ENCODE data around the gene EYS. TPM values are rescaled to one million over a fixed set of nuclear protein-coding genes. Genes with fewer than 3 reads are reported as not detected.
"Not testable (repeated sequence)": the region's sequence is repeated elsewhere in the genome, so short reads cannot be mapped to it uniquely, and the experiment has no call there.

The EYS gene
- total and polyA plus RNA-seq, 8 donors = 0.55 to 0.58 TPM; not detected in 6

GRCh38 chr6:64467656-64468055 lies 1239.4 kb downstream of the EYS start:
- Histone ChIP-seq H3K4me1 (no peaks in the 10 kb centered on the region), H3K27ac (no peak overlapping the region), H3K4me3 (no peak overlapping the region), H3K27me3 (no peaks in the 10 kb centered on the region), H3K9me3 (peaks cover 0 to 11% (median 2%) of the 10 kb centered on the region in 4 donors), H3K36me3 (no peaks in the 10 kb centered on the region)
- TF ChIP-seq CTCF (IDR thresholded peaks at IDR 0.05) (no peak), POLR2AphosphoS5 (IDR thresholded peaks at IDR 0.05) (no peak), POLR2A (IDR thresholded peaks at IDR 0.05) (no peak), EP300 (IDR thresholded peaks at IDR 0.05) (no peak)
- WGBS, 5 donors = 89 to 100% (median 100%) methylated on average over 1 of the region's 1 CpG
- DNase-seq = no peak
- intact Hi-C loops (cut with DNase I; ENCODE audit: low total_unique reads) = no loop called here

- WGBS, 5 donors = 19 to 70% (median 54%) methylated on average over 1 of the region's 1 CpG
- intact Hi-C loops (cut with DNase I; ENCODE audit: low total_unique reads) = no loop called here
- H3K9me3 ChIP-seq = no peaks in the 10 kb centered on the region
Observed at GRCh38 chr6:64459411-64459944, 1247.5 kb downstream of the EYS start.

GRCh38 chr6:64448101-64448500 lies 1258.9 kb downstream of the EYS start:
- H3K27me3 ChIP-seq; H3K9me3 ChIP-seq; H3K36me3 ChIP-seq; DNase-seq; H3K4me3 ChIP-seq; H3K27ac ChIP-seq; H3K4me1 ChIP-seq; intact Hi-C loops (cut with DNase I; ENCODE audit: low total_unique reads): not testable (repeated sequence)
- WGBS, 5 donors = 86 to 92% (median 90%) methylated on average over 5 to 6 of the region's 6 CpGs

More at GRCh38 chr6:64459411-64459944, 1247.5 kb downstream of the EYS start:
- Histone ChIP-seq H3K4me3 (no peak overlapping the region), H3K27ac (no peak overlapping the region), H3K36me3 (no peaks in the 10 kb centered on the region), H3K27me3 (no peaks in the 10 kb centered on the region), H3K4me1 (no peaks in the 10 kb centered on the region)
- TF ChIP-seq CTCF (IDR thresholded peaks at IDR 0.05) (no peak), POLR2AphosphoS5 (IDR thresholded peaks at IDR 0.05) (no peak), POLR2A (IDR thresholded peaks at IDR 0.05) (no peak), EP300 (IDR thresholded peaks at IDR 0.05) (no peak)
- no peak for DNase-seq

GRCh38 chr6:64445038-64445437 lies 1262.0 kb downstream of the EYS start:
- 38 to 57% (median 50%) methylated on average over 1 of the region's 1 CpG for WGBS, 5 donors
- Histone ChIP-seq H3K9me3 (peaks cover 0 to 24% (median 12%) of the 10 kb centered on the region in 4 donors), H3K4me1 (no peaks in the 10 kb centered on the region), H3K36me3 (no peaks in the 10 kb centered on the region), H3K27me3 (no peaks in the 10 kb centered on the region), H3K4me3 (no peak overlapping the region), H3K27ac (no peak overlapping the region)
- DNase-seq = no peak
- intact Hi-C loops (cut with DNase I; ENCODE audit: low total_unique reads) = no loop called here
- TF ChIP-seq EP300 (IDR thresholded peaks at IDR 0.05) (no peak), POLR2AphosphoS5 (IDR thresholded peaks at IDR 0.05) (no peak), POLR2A (IDR thresholded peaks at IDR 0.05) (no peak), CTCF (IDR thresholded peaks at IDR 0.05) (no peak)

GRCh38 chr6:64439274-64439673 lies 1267.8 kb downstream of the EYS start:
- 49 to 68% (median 57%) methylated on average over 2 of the region's 2 CpGs for WGBS, 5 donors
- Histone ChIP-seq H3K4me3 (no peak overlapping the region), H3K27ac (no peak overlapping the region), H3K9me3 (peaks cover 0 to 24% (median 10%) of the 10 kb centered on the region in 4 donors), H3K4me1 (no peaks in the 10 kb centered on the region), H3K36me3 (no peaks in the 10 kb centered on the region), H3K27me3 (no peaks in the 10 kb centered on the region)
- DNase-seq = no peak
- TF ChIP-seq EP300 (IDR thresholded peaks at IDR 0.05) (no peak), POLR2A (IDR thresholded peaks at IDR 0.05) (no peak), POLR2AphosphoS5 (IDR thresholded peaks at IDR 0.05) (no peak), CTCF (IDR thresholded peaks at IDR 0.05) (no peak)
- intact Hi-C loops (cut with DNase I; ENCODE audit: low total_unique reads) = no loop called here

Measured in stomach (tissue), 9 donors.